Activated T-helper 2 cell treated with anti-CD3 and anti-CD28 coated beads, Interferon-gamma antibody, Interleukin-2, Interleukin-4, amounts not matched to agents 10 μg/mL and 5 μg/mL and 100 μg/mL, durations not matched to agents 14 hours and 24 hours and 36 hours (primary cell): ENCODE measurements around the gene GRID1. TPM values are rescaled to one million over a fixed set of nuclear protein-coding genes. Genes with fewer than 3 reads are reported as not detected.

Experiments used
- DNase-seq: peaks from one replicate; pipeline ENCODE4 v3.0.0; 2021; ENCODE audit warnings: low spot score
- H3K27ac Mint-ChIP-seq: one replicate; pipeline ENCODE4 v1.8.0; 2021; ENCODE audit warnings: mixed read lengths
- H3K27me3 Mint-ChIP-seq: one replicate; pipeline ENCODE4 v1.8.0; 2021; ENCODE audit warnings: low read depth, mixed read lengths
- H3K36me3 Mint-ChIP-seq: one replicate; pipeline ENCODE4 v1.8.0; 2021; ENCODE audit warnings: low read depth, mixed read lengths
- H3K4me1 Mint-ChIP-seq: one replicate; pipeline ENCODE4 v1.8.0; 2021; ENCODE audit warnings: low read depth, mixed read lengths
- H3K4me3 Mint-ChIP-seq: one replicate; pipeline ENCODE4 v1.8.0; 2021; ENCODE audit warnings: low read depth, mild to moderate bottlenecking, moderate library complexity, mixed read lengths
- H3K9me3 Mint-ChIP-seq: one replicate; pipeline ENCODE4 v1.8.0; 2021; ENCODE audit warnings: mixed read lengths
- intact Hi-C: fragments of 100-400 bp; cut with micrococcal nuclease; formaldehyde crosslinking; loops from one replicate; pipeline ENCODE4 v1.15.1; 2023
- total RNA-seq: library from RNA; stranded (reverse); gene quantifications from 2 replicates; pipeline ENCODE4 v1.2.3, GENCODE V29; 2022

Gene GRID1
- total RNA-seq, 1 donor from 2014 or later: not detected

- Mint-ChIP-seq H3K36me3 (no peaks in the 10 kb centered on the region), H3K4me1 (no peaks in the 10 kb centered on the region), H3K27ac (no peak overlapping the region), H3K4me3 (no peak overlapping the region), H3K27me3 (peaks cover 66% of the 10 kb centered on the region), H3K9me3 (no peaks in the 10 kb centered on the region)
- intact Hi-C loops: loop anchor here (10.0 kb wide), 1 partner anchor 1827 kb away; no protein-coding TSS in a partner anchor
- no peak for DNase-seq
These were observed 5.7 kb upstream of the GRID1 start for GRCh38 chr10:86372119-86372783.

- H3K4me1 Mint-ChIP-seq: no peaks in the 10 kb centered on the region
- H3K9me3 Mint-ChIP-seq: no peaks in the 10 kb centered on the region
- H3K4me3 Mint-ChIP-seq: no peak overlapping the region
- H3K27me3 Mint-ChIP-seq: peaks cover 66% of the 10 kb centered on the region
- no peak overlapping the region for H3K27ac Mint-ChIP-seq
- intact Hi-C loops: loop anchor here (10.0 kb wide), 1 partner anchor 1827 kb away; no protein-coding TSS in a partner anchor
- DNase-seq: no peak
- no peaks in the 10 kb centered on the region for H3K36me3 Mint-ChIP-seq
These were observed 5.1 kb upstream of the GRID1 start for GRCh38 chr10:86371691-86372090.

DNA sequence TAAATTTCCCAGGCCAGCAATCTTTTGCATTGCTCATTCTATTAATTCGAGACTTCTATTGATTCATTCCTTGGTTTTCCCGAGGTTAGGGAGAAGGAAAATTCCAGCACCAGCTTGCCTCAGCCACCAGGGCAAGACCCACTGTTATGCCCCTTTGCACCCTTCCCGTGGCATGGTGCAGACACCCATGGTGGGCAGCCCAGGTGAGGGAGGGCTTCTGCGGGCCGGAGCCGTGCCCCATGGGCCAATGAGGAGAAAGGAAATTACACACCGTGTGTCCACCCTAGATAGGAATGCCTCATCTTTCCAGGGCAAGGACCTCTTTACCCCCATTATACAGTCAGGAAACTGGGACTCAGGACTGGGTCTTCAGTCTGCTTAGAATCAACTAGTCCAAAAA, 4.5 kb upstream of the GRID1 start:
- H3K27me3 Mint-ChIP-seq: peaks cover 61% of the 10 kb centered on the region
- H3K36me3 Mint-ChIP-seq: no peaks in the 10 kb centered on the region
- no peak overlapping the region for H3K27ac Mint-ChIP-seq
- no peaks in the 10 kb centered on the region for H3K4me1 Mint-ChIP-seq
- no peaks in the 10 kb centered on the region for H3K9me3 Mint-ChIP-seq
- intact Hi-C loops: loop anchor here (10.0 kb wide), 1 partner anchor 1826 kb away; no protein-coding TSS in a partner anchor
- DNase-seq: no peak
- no peak overlapping the region for H3K4me3 Mint-ChIP-seq

- intact Hi-C loops: loop anchor here (10.0 kb wide), 1 partner anchor 1825 kb away; no protein-coding TSS in a partner anchor
- H3K4me1 Mint-ChIP-seq: peaks cover 3% of the 10 kb centered on the region
- H3K4me3 Mint-ChIP-seq: no peak overlapping the region
- H3K27me3 Mint-ChIP-seq: peaks cover 63% of the 10 kb centered on the region
- no peak for DNase-seq
- no peaks in the 10 kb centered on the region for H3K9me3 Mint-ChIP-seq
- no peaks in the 10 kb centered on the region for H3K36me3 Mint-ChIP-seq
- H3K27ac Mint-ChIP-seq: no peak overlapping the region
These were observed 3.5 kb upstream of the GRID1 start for GRCh38 chr10:86370006-86370585.

DNA sequence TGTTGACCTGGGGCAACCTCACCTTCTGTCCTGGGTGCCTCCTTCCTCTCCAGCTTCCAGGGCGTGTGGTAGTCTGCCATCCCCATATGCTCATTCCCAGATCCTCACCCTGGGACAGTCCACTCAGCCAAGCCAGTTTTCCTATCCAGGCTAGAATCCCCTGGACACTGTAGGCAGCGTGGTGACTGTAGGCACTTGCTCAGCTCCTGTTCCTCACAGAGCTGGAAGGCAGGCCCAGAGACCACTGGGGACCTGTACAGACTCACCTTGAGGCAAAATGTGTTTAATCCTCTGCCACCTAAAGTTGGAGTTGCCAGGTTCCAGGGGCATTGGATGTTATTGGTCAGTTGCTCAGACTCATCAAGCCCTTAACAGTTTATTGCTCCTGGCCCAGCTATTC, 2.4 kb upstream of the GRID1 start:
- Mint-ChIP-seq H3K27me3 (peaks cover 60% of the 10 kb centered on the region), H3K4me1 (peaks cover 3% of the 10 kb centered on the region), H3K27ac (no peak overlapping the region), H3K9me3 (no peaks in the 10 kb centered on the region), H3K4me3 (no peak overlapping the region), H3K36me3 (no peaks in the 10 kb centered on the region)
- intact Hi-C loops: no loop called here
- DNase-seq: no peak

- DNase-seq: no peak
- no peaks in the 10 kb centered on the region for H3K9me3 Mint-ChIP-seq
- peaks cover 62% of the 10 kb centered on the region for H3K27me3 Mint-ChIP-seq
- no peaks in the 10 kb centered on the region for H3K36me3 Mint-ChIP-seq
- intact Hi-C loops: no loop called here
- H3K4me3 Mint-ChIP-seq: no peak overlapping the region
- H3K4me1 Mint-ChIP-seq: peaks cover 3% of the 10 kb centered on the region
- no peak overlapping the region for H3K27ac Mint-ChIP-seq
These were observed 1.5 kb upstream of the GRID1 start for GRCh38 chr10:86368046-86368445.

DNA sequence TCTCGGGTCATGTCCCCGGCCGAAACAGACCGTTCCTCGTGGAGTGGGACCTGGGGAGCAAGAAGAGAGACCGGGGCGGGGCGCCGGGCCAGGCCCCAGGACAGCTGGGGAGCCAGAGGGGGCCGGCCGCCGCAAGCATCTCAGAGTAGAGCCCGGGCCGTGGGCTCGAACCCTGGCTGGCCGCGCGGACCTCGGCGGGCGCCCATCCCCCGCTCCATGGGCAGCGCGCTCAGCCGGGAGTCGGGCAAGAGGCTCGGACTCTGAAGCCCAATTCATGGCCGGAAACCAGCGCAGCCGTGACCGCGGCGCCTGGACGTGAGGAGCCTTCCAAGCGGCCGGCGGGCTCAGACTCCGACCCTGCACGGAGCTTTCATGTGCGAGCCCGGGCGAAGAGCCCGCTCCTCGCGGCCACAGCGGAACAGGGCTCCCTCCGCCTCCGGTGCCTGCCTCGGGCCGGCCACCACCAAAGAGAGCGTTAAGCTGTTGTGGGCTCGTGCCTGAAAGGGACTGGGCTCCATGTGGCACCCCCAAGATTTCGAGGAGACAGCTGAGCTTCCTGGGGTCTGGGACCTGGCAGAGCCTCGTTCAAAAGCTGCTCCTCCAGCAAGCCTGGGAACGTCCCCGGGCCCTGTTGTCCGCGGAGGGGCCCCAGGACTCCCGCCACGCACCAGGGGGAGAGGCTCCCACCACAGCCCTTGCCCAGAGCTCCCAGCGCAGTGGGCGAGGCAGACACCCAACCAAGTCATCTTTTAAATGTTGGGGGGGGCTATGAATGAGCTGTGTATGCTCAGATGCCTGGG, 757 bp upstream of the GRID1 start:
- Mint-ChIP-seq H3K4me1 (peaks cover 3% of the 10 kb centered on the region), H3K4me3 (no peak overlapping the region), H3K27ac (no peak overlapping the region), H3K27me3 (peaks cover 68% of the 10 kb centered on the region), H3K9me3 (no peaks in the 10 kb centered on the region), H3K36me3 (no peaks in the 10 kb centered on the region)
- DNase-seq: no peak
- intact Hi-C loops: no loop called here

DNA sequence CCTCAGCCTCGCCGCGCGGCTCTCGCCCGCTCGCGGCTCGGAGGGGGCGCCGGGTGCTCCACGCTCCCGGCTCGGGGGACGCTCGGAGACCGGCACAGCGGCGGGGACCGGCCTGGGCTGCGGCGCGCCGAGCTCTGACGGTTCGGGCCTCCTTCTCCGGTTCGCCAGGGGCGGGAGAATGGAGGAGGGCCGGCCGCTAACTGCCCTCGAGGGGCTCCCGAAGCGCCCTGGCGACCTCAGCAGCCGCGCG, 232 bp upstream of the GRID1 start:
- intact Hi-C loops: no loop called here
- Mint-ChIP-seq H3K36me3 (no peaks in the 10 kb centered on the region), H3K4me1 (peaks cover 3% of the 10 kb centered on the region), H3K27me3 (peaks cover 70% of the 10 kb centered on the region), H3K4me3 (no peak overlapping the region), H3K27ac (no peak overlapping the region), H3K9me3 (no peaks in the 10 kb centered on the region)
- DNase-seq: no peak

DNA sequence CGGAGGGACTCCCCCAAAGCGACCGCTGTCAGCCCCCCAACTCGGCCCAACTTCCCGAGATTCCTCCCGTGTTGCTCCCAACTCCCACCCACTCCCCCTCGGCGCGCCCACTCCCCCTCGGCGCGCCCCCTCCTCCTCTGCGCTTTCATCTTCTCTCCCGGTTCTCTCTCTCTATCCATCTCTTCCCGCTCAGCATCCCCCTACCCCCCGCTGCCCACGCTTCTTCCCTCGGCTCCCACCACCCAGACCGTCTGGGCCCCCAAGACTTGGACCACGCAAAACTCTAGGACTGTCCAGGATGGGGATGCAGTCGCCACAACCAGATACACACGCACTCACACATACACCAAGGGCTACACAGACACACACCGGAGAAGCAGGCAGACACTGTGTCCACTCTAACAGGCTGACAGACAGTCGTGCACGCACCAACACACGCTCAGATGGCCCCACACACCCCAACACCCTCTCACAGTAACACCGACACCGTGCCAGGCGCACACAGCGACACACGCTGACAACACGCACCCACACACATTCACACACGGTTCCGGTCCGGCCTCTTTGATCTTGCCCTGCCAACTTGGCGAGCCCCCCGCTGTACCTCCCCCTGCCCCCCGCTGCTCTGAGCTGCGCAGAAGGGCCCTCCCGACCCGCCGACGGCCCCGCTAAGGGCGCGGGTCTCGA, 1.1 kb downstream of the GRID1 start:
- intact Hi-C loops: no loop called here
- no peak overlapping the region for H3K4me3 Mint-ChIP-seq
- peaks cover 3% of the 10 kb centered on the region for H3K4me1 Mint-ChIP-seq
- H3K36me3 Mint-ChIP-seq: no peaks in the 10 kb centered on the region
- no peaks in the 10 kb centered on the region for H3K9me3 Mint-ChIP-seq
- DNase-seq: no peak
- H3K27me3 Mint-ChIP-seq: peaks cover 74% of the 10 kb centered on the region
- no peak overlapping the region for H3K27ac Mint-ChIP-seq

- intact Hi-C loops: no loop called here
- H3K27me3 Mint-ChIP-seq: peaks cover 67% of the 10 kb centered on the region
- no peak overlapping the region for H3K4me3 Mint-ChIP-seq
These were observed 1.9 kb downstream of the GRID1 start for GRCh38 chr10:86364491-86365345.

DNA sequence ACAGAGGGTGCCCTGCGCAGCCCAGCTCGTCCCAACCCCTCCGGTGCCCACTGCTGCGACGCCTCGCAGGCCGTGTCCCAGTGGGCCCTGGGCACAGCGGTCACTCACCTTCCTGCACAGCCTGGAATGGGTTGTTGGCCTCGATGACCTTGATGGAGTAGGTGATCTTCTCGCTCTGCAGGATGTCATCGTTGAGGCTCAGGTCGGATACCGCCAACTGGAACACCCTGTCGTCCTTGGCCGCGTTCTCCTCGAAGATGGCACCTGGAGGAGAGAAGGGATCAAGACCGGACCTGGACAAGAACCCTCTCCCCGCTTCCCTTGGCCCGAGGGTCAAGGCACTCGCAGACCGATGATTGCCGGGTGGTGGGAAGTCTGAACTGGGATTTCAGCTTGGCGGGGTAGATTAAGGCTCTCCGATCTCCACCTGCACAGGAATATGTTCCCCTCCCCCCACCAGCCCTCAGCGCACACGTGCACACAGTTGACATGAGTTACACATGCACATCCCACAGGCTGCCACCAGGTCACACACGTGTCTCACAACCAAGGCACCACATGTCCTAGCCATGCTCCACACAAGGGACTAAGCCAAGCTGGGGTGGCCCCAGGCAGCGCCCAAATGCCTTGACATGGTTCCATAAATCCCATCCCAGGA, 2.6 kb downstream of the GRID1 start:
- Mint-ChIP-seq H3K27ac (no peak overlapping the region), H3K36me3 (no peaks in the 10 kb centered on the region), H3K27me3 (peaks cover 63% of the 10 kb centered on the region), H3K4me1 (peaks cover 3% of the 10 kb centered on the region), H3K4me3 (no peak overlapping the region), H3K9me3 (no peaks in the 10 kb centered on the region)
- intact Hi-C loops: no loop called here
- no peak for DNase-seq

More at GRCh38 chr10:86364491-86365345, 1.9 kb downstream of the GRID1 start:
- no peak overlapping the region for H3K27ac Mint-ChIP-seq
- DNase-seq: no peak
- no peaks in the 10 kb centered on the region for H3K36me3 Mint-ChIP-seq
- H3K4me1 Mint-ChIP-seq: peaks cover 3% of the 10 kb centered on the region
- no peaks in the 10 kb centered on the region for H3K9me3 Mint-ChIP-seq
